Tibial nerve (tissue), 4 donors: ENCODE measurements around the gene ZBTB48.

Source experiments
- CTCF ChIP-seq, 5 experiments: fragments of 200-600 bp in 3 of 5; fragments of 450-650 bp in 2 of 5; sonication (generic) in 3 of 5; IDR thresholded peaks; one replicate each; pipeline ENCODE4 v1.5.1; 2016 to 2019; ENCODE audit warnings: antibody characterized with exemption in 5 of 5, mild to moderate bottlenecking in 3 of 5, moderate library complexity in 2 of 5
- EP300 ChIP-seq, 2 donors: sonication (generic); formaldehyde crosslinking; IDR thresholded peaks; one replicate each; pipeline ENCODE4 v1.6.1; 2017; ENCODE audit warnings: antibody characterized with exemption in 2 of 2, mild to moderate bottlenecking in 1 of 2

GRCh38 chr1:6582370-6582769 is 2.6 kb downstream of the ZBTB48 start:
- no peak for TF ChIP-seq CTCF (IDR thresholded peaks at IDR 0.05)
- TF ChIP-seq EP300 (IDR thresholded peaks at IDR 0.05): no peak
